ENCODE data around the gene RASSF5. TPM values are rescaled to one million over a fixed set of nuclear protein-coding genes. Genes with fewer than 3 reads are reported as not detected.

The RASSF5 gene
- polyA plus RNA-seq, 4 donors: 1.6 to 7.3 (median 4.4) TPM

GRCh38 chr1:206635978-206636345, 128.6 kb downstream of the RASSF5 start:
- Histone ChIP-seq H3K27ac (ENCODE audit: low read depth in 1 of 3, low read length in 2 of 3) (peak overlapping the region in 1 of 3 donors; percentile 90), H3K4me1 (ENCODE audit: control insufficient read depth in 3 of 3, insufficient read depth in 2 of 3, low read depth in 1 of 3, low read length in 2 of 3) (peaks cover 0 to 15% (median 0%) of the 10 kb centered on the region in 3 donors), H3K9me3 (ENCODE audit: control insufficient read depth in 2 of 2, insufficient read depth in 1 of 2, low read depth in 1 of 2, low read length in 1 of 2) (no peaks in the 10 kb centered on the region), H3K36me3 (ENCODE audit: control insufficient read depth in 3 of 3, insufficient read depth in 2 of 3, low read depth in 1 of 3, low read length in 3 of 3) (no peaks in the 10 kb centered on the region), H3K27me3 (ENCODE audit: control insufficient read depth in 3 of 3, insufficient read depth in 3 of 3, low read length in 3 of 3) (peaks cover 0 to 7% (median 0%) of the 10 kb centered on the region in 3 donors), H3K4me3 (ENCODE audit: low read depth in 1 of 3, low read length in 3 of 3) (peak overlapping the region; percentile 61 to 80 (median 69))
- no peak for DNase-seq
- FAIRE-seq: no peak
- 4 to 9% (median 7%) methylated on average over 13 to 14 of the region's 14 CpGs for WGBS, 3 donors

GRCh38 chr1:206636671-206637070, 129.3 kb downstream of the RASSF5 start:
- FAIRE-seq: no peak
- no peak overlapping the region for H3K4me3 ChIP-seq (ENCODE audit: low read depth in 1 of 3, low read length in 3 of 3)
- H3K27ac ChIP-seq (ENCODE audit: low read depth in 1 of 3, low read length in 2 of 3): no peak overlapping the region

GRCh38 chr1:206637605-206638004, 130.3 kb downstream of the RASSF5 start:
- Histone ChIP-seq H3K27ac (ENCODE audit: low read depth in 1 of 3, low read length in 2 of 3) (no peak overlapping the region), H3K4me1 (ENCODE audit: control insufficient read depth in 3 of 3, insufficient read depth in 2 of 3, low read depth in 1 of 3, low read length in 2 of 3) (peaks cover 0 to 15% (median 0%) of the 10 kb centered on the region in 3 donors), H3K9me3 (ENCODE audit: control insufficient read depth in 2 of 2, insufficient read depth in 1 of 2, low read depth in 1 of 2, low read length in 1 of 2) (no peaks in the 10 kb centered on the region), H3K4me3 (ENCODE audit: low read depth in 1 of 3, low read length in 3 of 3) (no peak overlapping the region), H3K36me3 (ENCODE audit: control insufficient read depth in 3 of 3, insufficient read depth in 2 of 3, low read depth in 1 of 3, low read length in 3 of 3) (no peaks in the 10 kb centered on the region), H3K27me3 (ENCODE audit: control insufficient read depth in 3 of 3, insufficient read depth in 3 of 3, low read length in 3 of 3) (peaks cover 0 to 7% (median 0%) of the 10 kb centered on the region in 3 donors)
- DNase-seq: no peak
- no peak for FAIRE-seq

More at GRCh38 chr1:206636671-206637070, 129.3 kb downstream of the RASSF5 start:
- DNase-seq: no peak
- Histone ChIP-seq H3K36me3 (ENCODE audit: control insufficient read depth in 3 of 3, insufficient read depth in 2 of 3, low read depth in 1 of 3, low read length in 3 of 3) (no peaks in the 10 kb centered on the region), H3K4me1 (ENCODE audit: control insufficient read depth in 3 of 3, insufficient read depth in 2 of 3, low read depth in 1 of 3, low read length in 2 of 3) (peaks cover 0 to 15% (median 0%) of the 10 kb centered on the region in 3 donors), H3K9me3 (ENCODE audit: control insufficient read depth in 2 of 2, insufficient read depth in 1 of 2, low read depth in 1 of 2, low read length in 1 of 2) (no peaks in the 10 kb centered on the region), H3K27me3 (ENCODE audit: control insufficient read depth in 3 of 3, insufficient read depth in 3 of 3, low read length in 3 of 3) (peaks cover 0 to 7% (median 0%) of the 10 kb centered on the region in 3 donors)
- 62 to 68% (median 68%) methylated on average over 4 of the region's 4 CpGs for WGBS, 3 donors

Other genes starting within 250 kb of the RASSF5 start
- 1 to 10 TPM; 4.1 to 8.7 (median 6.9) TPM for gene IKBKE, start 37.1 kb upstream of the RASSF5 start, polyA plus RNA-seq
- gene EIF2D, start 104.9 kb downstream of the RASSF5 start, polyA plus RNA-seq: 10 to 100 TPM; 21.6 to 46.4 (median 31.7) TPM
- 1 to 10 TPM in 2 of 4 donors, under 1 TPM in 2; 0.45 to 1.7 (median 1.1) TPM for gene DYRK3, start 128.0 kb downstream of the RASSF5 start, polyA plus RNA-seq
- 10 to 100 TPM; 56.4 to 93.5 (median 71.3) TPM for gene MAPKAPK2, start 177.4 kb downstream of the RASSF5 start, polyA plus RNA-seq